ENCODE data around the gene ELANE. TPM values are rescaled to one million over a fixed set of nuclear protein-coding genes. Genes with fewer than 3 reads are reported as not detected.

The ELANE gene
- polyA plus RNA-seq, 1 donor: 0.09 TPM

GRCh38 chr19:900043-900301, 47.9 kb downstream of the ELANE start:
- Histone ChIP-seq H3K4me1 (ENCODE audit: control insufficient read depth, insufficient read depth, low read length) (no peaks in the 10 kb centered on the region), H3K36me3 (ENCODE audit: control insufficient read depth, insufficient read depth, low read length) (peaks cover 34% of the 10 kb centered on the region), H3K27ac (ENCODE audit: low read length) (no peak overlapping the region), H3K9me3 (ENCODE audit: control insufficient read depth, low read depth, low read length) (peaks cover 4% of the 10 kb centered on the region), H3K27me3 (ENCODE audit: control insufficient read depth, insufficient read depth, low read length) (no peaks in the 10 kb centered on the region), H3K4me3 (ENCODE audit: low read length) (no peak overlapping the region)
- no CpG with 5 or more reads among the region's 15 CpGs for WGBS (ENCODE audit: insufficient coverage, low lambda C conversion rate)
- DNase-seq: no peak

GRCh38 chr19:900302-901111, 48.4 kb downstream of the ELANE start:
- peaks cover 34% of the 10 kb centered on the region for H3K36me3 ChIP-seq (ENCODE audit: control insufficient read depth, insufficient read depth, low read length)
- no peak overlapping the region for H3K4me3 ChIP-seq (ENCODE audit: low read length)
- H3K9me3 ChIP-seq (ENCODE audit: control insufficient read depth, low read depth, low read length): peaks cover 4% of the 10 kb centered on the region
- H3K27ac ChIP-seq (ENCODE audit: low read length): no peak overlapping the region
- H3K4me1 ChIP-seq (ENCODE audit: control insufficient read depth, insufficient read depth, low read length): no peaks in the 10 kb centered on the region
- no peak for DNase-seq
- WGBS (ENCODE audit: insufficient coverage, low lambda C conversion rate): no CpG with 5 or more reads among the region's 30 CpGs
- H3K27me3 ChIP-seq (ENCODE audit: control insufficient read depth, insufficient read depth, low read length): no peaks in the 10 kb centered on the region

GRCh38 chr19:901216-902092, 49.4 kb downstream of the ELANE start:
- H3K4me3 ChIP-seq (ENCODE audit: low read length): no peak overlapping the region
- H3K4me1 ChIP-seq (ENCODE audit: control insufficient read depth, insufficient read depth, low read length): no peaks in the 10 kb centered on the region
- no peak for DNase-seq
- H3K9me3 ChIP-seq (ENCODE audit: control insufficient read depth, low read depth, low read length): peaks cover 4% of the 10 kb centered on the region
- H3K36me3 ChIP-seq (ENCODE audit: control insufficient read depth, insufficient read depth, low read length): peaks cover 34% of the 10 kb centered on the region
- H3K27me3 ChIP-seq (ENCODE audit: control insufficient read depth, insufficient read depth, low read length): no peaks in the 10 kb centered on the region
- H3K27ac ChIP-seq (ENCODE audit: low read length): no peak overlapping the region
- no CpG with 5 or more reads among the region's 27 CpGs for WGBS (ENCODE audit: insufficient coverage, low lambda C conversion rate)

- H3K36me3 ChIP-seq (ENCODE audit: control insufficient read depth, insufficient read depth, low read length): peaks cover 30% of the 10 kb centered on the region
- no peaks in the 10 kb centered on the region for H3K27me3 ChIP-seq (ENCODE audit: control insufficient read depth, insufficient read depth, low read length)
- WGBS (ENCODE audit: insufficient coverage, low lambda C conversion rate): no CpG with 5 or more reads among the region's 7 CpGs
- no peaks in the 10 kb centered on the region for H3K4me1 ChIP-seq (ENCODE audit: control insufficient read depth, insufficient read depth, low read length)
- DNase-seq: no peak
- no peak overlapping the region for H3K27ac ChIP-seq (ENCODE audit: low read length)
- no peak overlapping the region for H3K4me3 ChIP-seq (ENCODE audit: low read length)
- H3K9me3 ChIP-seq (ENCODE audit: control insufficient read depth, low read depth, low read length): peaks cover 4% of the 10 kb centered on the region
These were observed 49.9 kb downstream of the ELANE start for GRCh38 chr19:902093-902370.

- H3K27ac ChIP-seq (ENCODE audit: low read length): no peak overlapping the region
These were observed 50.5 kb downstream of the ELANE start for GRCh38 chr19:902446-903226.

GRCh38 chr19:903266-903797, 51.2 kb downstream of the ELANE start:
- Histone ChIP-seq H3K4me3 (ENCODE audit: low read length) (no peak overlapping the region), H3K36me3 (ENCODE audit: control insufficient read depth, insufficient read depth, low read length) (peaks cover 26% of the 10 kb centered on the region), H3K9me3 (ENCODE audit: control insufficient read depth, low read depth, low read length) (peaks cover 4% of the 10 kb centered on the region), H3K27me3 (ENCODE audit: control insufficient read depth, insufficient read depth, low read length) (no peaks in the 10 kb centered on the region), H3K27ac (ENCODE audit: low read length) (no peak overlapping the region), H3K4me1 (ENCODE audit: control insufficient read depth, insufficient read depth, low read length) (no peaks in the 10 kb centered on the region)
- no CpG with 5 or more reads among the region's 32 CpGs for WGBS (ENCODE audit: insufficient coverage, low lambda C conversion rate)
- DNase-seq: no peak

More at GRCh38 chr19:902446-903226, 50.5 kb downstream of the ELANE start:
- H3K9me3 ChIP-seq (ENCODE audit: control insufficient read depth, low read depth, low read length): peaks cover 4% of the 10 kb centered on the region
- peaks cover 26% of the 10 kb centered on the region for H3K36me3 ChIP-seq (ENCODE audit: control insufficient read depth, insufficient read depth, low read length)
- H3K27me3 ChIP-seq (ENCODE audit: control insufficient read depth, insufficient read depth, low read length): no peaks in the 10 kb centered on the region
- WGBS (ENCODE audit: insufficient coverage, low lambda C conversion rate): 100% methylated on average over 1 of the region's 14 CpGs
- H3K4me1 ChIP-seq (ENCODE audit: control insufficient read depth, insufficient read depth, low read length): no peaks in the 10 kb centered on the region
- H3K4me3 ChIP-seq (ENCODE audit: low read length): no peak overlapping the region
- no peak for DNase-seq

GRCh38 chr19:904545-904944, 52.4 kb downstream of the ELANE start:
- Histone ChIP-seq H3K4me1 (ENCODE audit: control insufficient read depth, insufficient read depth, low read length) (peaks cover 7% of the 10 kb centered on the region), H3K4me3 (ENCODE audit: low read length) (no peak overlapping the region), H3K27me3 (ENCODE audit: control insufficient read depth, insufficient read depth, low read length) (no peaks in the 10 kb centered on the region), H3K36me3 (ENCODE audit: control insufficient read depth, insufficient read depth, low read length) (peaks cover 16% of the 10 kb centered on the region), H3K9me3 (ENCODE audit: control insufficient read depth, low read depth, low read length) (peaks cover 4% of the 10 kb centered on the region), H3K27ac (ENCODE audit: low read length) (no peak overlapping the region)
- 80% methylated on average over 1 of the region's 8 CpGs for WGBS (ENCODE audit: insufficient coverage, low lambda C conversion rate)
- no peak for DNase-seq

Other genes with a start within 250 kb of the ELANE start
- 62.1 TPM for gene POLRMT, start 218.8 kb upstream of the ELANE start, polyA plus RNA-seq
- gene FGF22, start 212.4 kb upstream of the ELANE start, polyA plus RNA-seq: 0.24 TPM
- 41.4 TPM for gene RNF126, start 189.1 kb upstream of the ELANE start, polyA plus RNA-seq
- gene FSTL3, start 175.9 kb upstream of the ELANE start, polyA plus RNA-seq: 32.9 TPM
- 1.1 TPM for gene PRSS57, start 156.9 kb upstream of the ELANE start, polyA plus RNA-seq
- gene PALM, start 143.4 kb upstream of the ELANE start, polyA plus RNA-seq: 29.2 TPM
- 200 TPM for gene MISP, start 101.2 kb upstream of the ELANE start, polyA plus RNA-seq
- gene PTBP1, start 54.9 kb upstream of the ELANE start, polyA plus RNA-seq: 240 TPM
- gene PLPPR3, start 30.3 kb upstream of the ELANE start, polyA plus RNA-seq: 5.2 TPM
- 0.33 TPM for gene AZU1, start 24.5 kb upstream of the ELANE start, polyA plus RNA-seq
- gene PRTN3, start 11.3 kb upstream of the ELANE start, polyA plus RNA-seq: 0.22 TPM
- 6.1 TPM for gene CFD, start 7.4 kb downstream of the ELANE start, polyA plus RNA-seq
- gene MED16, start 40.9 kb downstream of the ELANE start, polyA plus RNA-seq: 41.7 TPM
- gene RNU6-9, start 41.2 kb downstream of the ELANE start, polyA plus RNA-seq: not detected
- 44.0 TPM for gene R3HDM4, start 60.9 kb downstream of the ELANE start, polyA plus RNA-seq
- gene KISS1R, start 65.0 kb downstream of the ELANE start, polyA plus RNA-seq: 0.33 TPM
- gene ARID3A, start 73.7 kb downstream of the ELANE start, polyA plus RNA-seq: 187 TPM
- gene WDR18, start 132.0 kb downstream of the ELANE start, polyA plus RNA-seq: 33.7 TPM
- gene GRIN3B, start 148.1 kb downstream of the ELANE start, polyA plus RNA-seq: 0.22 TPM
- 144 TPM for gene TMEM259, start 168.8 kb downstream of the ELANE start, polyA plus RNA-seq
- gene RNU6-2, start 169.2 kb downstream of the ELANE start, polyA plus RNA-seq: not detected
- gene CNN2, start 174.3 kb downstream of the ELANE start, polyA plus RNA-seq: 31.5 TPM
- gene ABCA7, start 187.8 kb downstream of the ELANE start, polyA plus RNA-seq: 5.7 TPM
- gene ARHGAP45, start 214.9 kb downstream of the ELANE start, polyA plus RNA-seq: 14.0 TPM
- 130 TPM for gene POLR2E, start 243.1 kb downstream of the ELANE start, polyA plus RNA-seq

Data from large intestine (tissue), 3 donors.